B cell (primary cell): ENCODE results near the gene CXXC5. TPM values are rescaled to one million over a fixed set of nuclear protein-coding genes. Genes with fewer than 3 reads are reported as not detected.
A peak's percentile ranks its signal among the peaks of the same experiment; 100 is the strongest.

Experiments used
- ATAC-seq: fragments of 200-7000 bp; cut with Tn5 transposase; one replicate; pipeline ENCODE4 v1.10.0; 2021; ENCODE audit warnings: low read depth, mild to moderate bottlenecking, moderate number of reproducible peaks, moderate library complexity
- CTCF ChIA-PET: fragments of 350-600 bp; sonication (Branson Sonifier 250); formaldehyde crosslinking; loops from one replicate; lab custom pipeline; 2021; ENCODE audit warnings: antibody characterized with exemption, inconsistent platforms; lab: Charles Lee
- POLR2A ChIA-PET: fragments of 350-600 bp; sonication (Branson Sonifier 250); formaldehyde crosslinking; loops from one replicate; lab custom pipeline; 2021; ENCODE audit warnings: antibody characterized with exemption; lab: Charles Lee
- DNase-seq: peaks from one replicate; pipeline ENCODE4 v3.0.0; 2013
- H2AFZ ChIP-seq: 2 replicates; pipeline ENCODE4 v1.6.1; 2012; ENCODE audit warnings: mild to moderate bottlenecking, low read depth, low read length; ENCODE audit not compliant: insufficient read depth, poor library complexity, severe bottlenecking
- H3K27ac ChIP-seq, 2 donors: 1 replicate in 1 of 2; 2 replicates in 1 of 2; pipeline ENCODE4 v1.5.1; 2012 to 2013; ENCODE audit warnings: low read length in 2 of 2, mild to moderate bottlenecking in 2 of 2, moderate library complexity in 1 of 2
- H3K27me3 ChIP-seq, 4 experiments: fragments of 200-600 bp in 1 of 4; sonication (generic) in 1 of 4; replicated peaks in 1 of 4; 1 replicate in 2 of 4; 2 replicates in 2 of 4; pipeline versions ENCODE4 v1.6.1 to v1.7.0; 2013 to 2016; ENCODE audit warnings: low read length in 3 of 4, mild to moderate bottlenecking in 2 of 4, mixed read lengths in 1 of 4, moderate library complexity in 1 of 4; ENCODE audit not compliant: insufficient read depth in 4 of 4, control insufficient read depth in 3 of 4; ENCODE audit errors: control extremely low read depth in 1 of 4
- H3K36me3 ChIP-seq, 2 experiments: replicated peaks in 1 of 2; 1 replicate in 1 of 2; 2 replicates in 1 of 2; pipeline versions ENCODE4 v1.6.1 to v1.7.1; 2013; ENCODE audit warnings: low read length in 1 of 2; ENCODE audit not compliant: insufficient read depth in 2 of 2, control insufficient read depth in 1 of 2; ENCODE audit errors: control extremely low read depth in 1 of 2, extremely low read depth in 1 of 2
- H3K4me1 ChIP-seq, 2 donors: fragments of 200-600 bp in 1 of 2; sonication (generic) in 1 of 2; 1 replicate in 1 of 2; 2 replicates in 1 of 2; pipeline versions ENCODE4 v1.5.1 to v1.6.1; 2013 to 2017; ENCODE audit warnings: low read length in 2 of 2; ENCODE audit not compliant: control insufficient read depth in 2 of 2, insufficient read depth in 2 of 2
- H3K4me2 ChIP-seq: replicated peaks from 2 replicates; pipeline ENCODE3; 2012; ENCODE audit warnings: mild to moderate bottlenecking, low read depth, low read length; ENCODE audit not compliant: poor library complexity, severe bottlenecking
- H3K4me3 ChIP-seq, 5 experiments: fragments of 200-600 bp in 1 of 5; sonication (generic) in 1 of 5; 1 replicate in 3 of 5; 2 replicates in 2 of 5; pipeline versions ENCODE4 v1.5.1 to v1.7.0; 2011 to 2016; ENCODE audit warnings: low read length in 4 of 5, mild to moderate bottlenecking in 4 of 5, low read depth in 2 of 5, control low read depth in 1 of 5, moderate library complexity in 1 of 5; ENCODE audit not compliant: insufficient read depth in 1 of 5; ENCODE audit errors: control extremely low read depth in 1 of 5, extremely low read depth in 1 of 5
- H3K79me2 ChIP-seq: fragments of 200-600 bp; sonication (generic); one replicate; pipeline ENCODE4 v1.6.0; 2016; ENCODE audit warnings: low read length; ENCODE audit not compliant: control insufficient read depth, insufficient read depth
- H3K9ac ChIP-seq: fragments of 200-600 bp; sonication (generic); 2 replicates; pipeline ENCODE4 v1.6.1; 2017; ENCODE audit warnings: mild to moderate bottlenecking, low read length, moderate library complexity
- H3K9me3 ChIP-seq, 3 donors: one replicate each; pipeline versions ENCODE4 v1.6.1 to v1.7.1; 2013; ENCODE audit warnings: low read length in 2 of 3; ENCODE audit not compliant: control insufficient read depth in 2 of 3, insufficient read depth in 1 of 3; ENCODE audit errors: control extremely low read depth in 1 of 3
- H4K20me1 ChIP-seq: 2 replicates; pipeline ENCODE4 v1.6.0; 2012; ENCODE audit warnings: mild to moderate bottlenecking, low read length; ENCODE audit not compliant: insufficient read depth, control insufficient read depth, poor library complexity, severe bottlenecking
- H3K27ac Mint-ChIP-seq: one replicate; pipeline ENCODE4 v1.8.0; 2021; ENCODE audit warnings: mixed read lengths
- H3K27me3 Mint-ChIP-seq: one replicate; pipeline ENCODE4 v1.8.0; 2021; ENCODE audit warnings: mixed read lengths
- H3K4me1 Mint-ChIP-seq: one replicate; pipeline ENCODE4 v1.8.0; 2021; ENCODE audit warnings: mixed read lengths
- H3K4me3 Mint-ChIP-seq: one replicate; pipeline ENCODE4 v1.8.0; 2021; ENCODE audit warnings: mixed read lengths
- H3K9me3 Mint-ChIP-seq: one replicate; pipeline ENCODE4 v1.8.0; 2022; ENCODE audit warnings: mixed read lengths; ENCODE audit not compliant: insufficient read depth
- CTCF ChIP-seq: fragments of 200-600 bp; IDR thresholded peaks from one replicate; pipeline ENCODE4 v1.8.0; 2022; ENCODE audit warnings: antibody characterized with exemption, mild to moderate bottlenecking
- EZH2 ChIP-seq: IDR thresholded peaks from 2 replicates; pipeline ENCODE4 v1.6.1; 2012; ENCODE audit warnings: borderline replicate concordance, low read depth, mild to moderate bottlenecking, moderate library complexity, low read length; ENCODE audit not compliant: insufficient read depth, poor library complexity, severe bottlenecking
- WGBS: methylation state at CpG from one replicate; pipeline ENCODE4 v1.1.5; 2013; ENCODE audit warnings: missing lambda C conversion rate; ENCODE audit not compliant: insufficient coverage; 5-methylcytosine and 5-hydroxymethylcytosine counted together
- intact Hi-C: fragments of 100-400 bp; cut with micrococcal nuclease; formaldehyde crosslinking; loops from one replicate; pipeline ENCODE4 v1.10.0; 2022
- polyA plus RNA-seq: library from polyadenylated mRNA; depleted of rRNA; stranded (reverse); fragments of >200 nt; gene quantifications from 2 replicates; pipeline ENCODE4 v1.2.3, GENCODE V29; 2012
- total RNA-seq, 2 donors: library from RNA; stranded (reverse); fragments of 120-200 nt in 1 of 2; gene quantifications; 1 replicate in 1 of 2; 2 replicates in 1 of 2; pipeline versions ENCODE4 v1.2.3 to v1.2.4, GENCODE V29; 2013 to 2022

CXXC5 gene
- total and polyA plus RNA-seq, 2 donors (not counting 1 experiment from before 2014, with no cell fraction given), result 126 to 143 TPM

GRCh38 chr5:139657363-139658321 is 9.5 kb downstream of the CXXC5 start:
- H3K79me2 ChIP-seq, result peaks cover 99% of the 10 kb centered on the region
- WGBS, result 39% methylated on average over 5 of the region's 12 CpGs
- peak overlapping the region; percentile 89 for H3K4me3 Mint-ChIP-seq
- peak overlapping the region in 4 of 5 experiments; percentile 6 to 36 (median 34) for H3K4me3 ChIP-seq
- no peak overlapping the region for H2AFZ ChIP-seq
- H3K4me1 Mint-ChIP-seq, result peaks cover 90% of the 10 kb centered on the region
- no peak for ATAC-seq
- H3K4me2 ChIP-seq, result peak overlapping the region; percentile 94
- no peaks in the 10 kb centered on the region for H3K27me3 ChIP-seq
- H3K36me3 ChIP-seq, result peaks cover 0 to 26% of the 10 kb centered on the region in 2 experiments
- peaks cover 98 to 100% of the 10 kb centered on the region in 2 donors for H3K4me1 ChIP-seq
- peak overlapping the region; percentile 51 for H3K9ac ChIP-seq
- H3K27ac ChIP-seq, result peak overlapping the region; percentile 60 to 78
- peaks cover 99% of the 10 kb centered on the region for H4K20me1 ChIP-seq
- DNase-seq, result peak; percentile 36
- intact Hi-C loops, result no loop called here
- peak overlapping the region; percentile 96 for H3K27ac Mint-ChIP-seq
- POLR2A ChIA-PET, result interaction anchor here (0.8 to 2.4 kb wide), 11 partner anchors 8 to 96 kb away, joined by 3 to 10 read pairs (median 4); partner anchors contain the start of genes CXXC5 and UBE2D2
- no peaks in the 10 kb centered on the region for H3K9me3 ChIP-seq
- no peaks in the 10 kb centered on the region for H3K9me3 Mint-ChIP-seq
- no peaks in the 10 kb centered on the region for H3K27me3 Mint-ChIP-seq
- CTCF ChIA-PET, result interaction anchor here (5.0 to 15.3 kb wide), 3 partner anchors 10 to 108 kb away, joined by 21 to 188 read pairs (median 82); no protein-coding TSS in a partner anchor
- no peak for TF ChIP-seq CTCF
- TF ChIP-seq EZH2, result no peak
